NOMO-1 (cell line): ENCODE measurements around the gene EHD3.

Experiments used
- DNase-seq, 2 experiments: peaks; one replicate each; lab custom pipeline; 2025; ENCODE audit not compliant: unreplicated experiment in 2 of 2; lab: John Stamatoyannopoulos, UW

Gene EHD3

DNA sequence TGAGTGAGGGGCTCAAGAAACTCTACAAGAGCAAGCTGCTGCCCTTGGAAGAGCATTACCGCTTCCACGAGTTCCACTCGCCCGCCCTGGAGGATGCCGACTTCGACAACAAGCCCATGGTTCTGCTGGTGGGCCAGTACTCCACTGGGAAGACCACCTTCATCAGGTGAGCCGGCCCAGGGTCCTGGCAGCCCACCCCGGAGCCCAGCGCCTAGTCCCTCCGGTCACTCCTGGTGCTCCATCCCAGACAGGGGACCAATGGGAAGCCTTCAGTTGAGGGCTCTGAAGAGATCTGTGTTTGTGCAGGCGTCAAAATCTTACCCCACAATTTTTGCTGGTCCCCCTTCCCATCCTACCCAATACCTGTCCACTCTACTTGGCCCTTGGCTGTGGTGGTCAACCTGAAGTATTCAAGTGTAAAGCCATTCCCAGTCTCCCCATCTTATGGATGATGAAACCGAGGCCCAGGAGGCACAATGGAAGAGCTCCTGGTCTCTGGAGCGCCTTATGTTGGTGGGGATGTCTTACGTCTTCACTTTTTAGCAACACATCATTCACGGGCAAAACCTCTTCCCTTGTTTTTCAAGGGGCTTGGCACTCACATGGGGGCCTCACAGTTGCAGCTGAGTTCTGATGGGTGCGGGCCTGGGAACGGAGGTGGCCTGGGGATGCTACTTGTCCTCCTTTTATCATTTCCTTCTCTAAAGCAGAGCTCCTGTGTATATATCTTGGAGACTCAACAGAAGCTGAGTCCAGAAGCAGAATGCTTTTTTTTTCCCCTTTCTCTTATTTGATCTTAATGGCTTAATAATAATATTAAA, 941 bp downstream of the EHD3 start:
- DNase-seq: no peak

GRCh38 chr2:31235504-31235902, 1.6 kb downstream of the EHD3 start:
- no peak for DNase-seq

- DNase-seq: no peak
Observed at GRCh38 chr2:31236433-31237205, 2.7 kb downstream of the EHD3 start.

DNA sequence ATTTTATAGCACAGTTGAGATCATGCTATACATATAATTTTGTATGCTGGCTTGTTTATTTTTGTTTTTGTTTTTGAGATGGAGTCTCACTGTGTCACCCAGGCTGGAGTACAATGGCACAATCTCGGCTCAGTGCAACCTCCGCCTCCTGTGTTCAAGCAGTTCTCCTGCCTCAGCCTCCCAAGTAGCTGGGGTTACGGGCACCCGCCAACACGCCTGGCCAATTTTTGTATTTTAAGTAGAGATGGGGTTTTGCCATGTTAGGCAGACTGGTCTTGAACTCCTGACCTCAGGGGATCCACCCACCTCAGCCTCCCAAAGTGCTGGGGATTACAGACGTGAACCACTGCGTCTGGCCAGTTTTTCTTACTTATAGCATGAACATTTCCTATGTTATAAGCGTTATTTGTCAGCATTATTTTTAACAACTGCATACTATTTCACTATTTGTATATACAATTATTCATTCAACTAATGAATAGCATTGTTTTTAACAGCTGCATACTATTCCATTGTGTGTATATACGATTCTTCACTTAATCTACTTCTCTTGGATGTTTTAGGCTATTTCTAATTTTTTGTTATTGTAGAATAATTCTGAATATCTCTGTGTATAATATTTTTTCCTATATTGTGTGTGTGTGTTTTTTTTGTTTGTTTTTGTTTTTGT, 3.5 kb downstream of the EHD3 start:
- DNase-seq: no peak

- no peak for DNase-seq
Observed at GRCh38 chr2:31238126-31238905, 4.4 kb downstream of the EHD3 start.

GRCh38 chr2:31238906-31239592, 5.1 kb downstream of the EHD3 start:
- no peak for DNase-seq

DNA sequence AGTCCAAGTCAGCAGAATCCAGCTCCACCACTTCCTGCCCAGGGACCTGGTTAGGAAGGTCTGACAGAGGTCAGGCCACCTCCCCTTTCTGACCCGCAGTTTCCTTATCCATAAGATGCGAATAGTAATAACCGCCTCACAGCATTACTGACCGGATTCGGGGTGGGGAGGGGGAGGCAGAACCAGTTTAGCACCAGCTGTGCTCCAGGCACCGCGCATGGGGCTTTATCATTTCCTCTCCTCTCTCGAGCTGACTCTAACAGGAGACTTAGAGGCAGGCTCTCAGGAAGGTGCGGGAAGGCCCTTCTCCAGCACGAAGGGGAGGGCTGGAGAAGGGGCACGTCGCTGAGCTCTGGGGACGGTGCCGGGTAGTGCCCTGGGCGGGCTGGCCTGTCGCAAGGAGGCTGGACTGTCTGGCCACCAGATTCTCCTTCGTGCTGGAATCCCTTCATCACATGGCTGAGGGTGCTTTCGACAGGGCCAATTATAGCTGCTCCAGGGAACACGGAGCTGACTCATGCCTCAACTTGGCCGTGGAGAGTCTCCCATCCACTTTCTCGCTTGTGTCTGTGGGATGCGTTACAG, 5.7 kb downstream of the EHD3 start:
- DNase-seq: no peak

- no peak for DNase-seq
Observed at GRCh38 chr2:31240381-31241365, 6.7 kb downstream of the EHD3 start.

DNA sequence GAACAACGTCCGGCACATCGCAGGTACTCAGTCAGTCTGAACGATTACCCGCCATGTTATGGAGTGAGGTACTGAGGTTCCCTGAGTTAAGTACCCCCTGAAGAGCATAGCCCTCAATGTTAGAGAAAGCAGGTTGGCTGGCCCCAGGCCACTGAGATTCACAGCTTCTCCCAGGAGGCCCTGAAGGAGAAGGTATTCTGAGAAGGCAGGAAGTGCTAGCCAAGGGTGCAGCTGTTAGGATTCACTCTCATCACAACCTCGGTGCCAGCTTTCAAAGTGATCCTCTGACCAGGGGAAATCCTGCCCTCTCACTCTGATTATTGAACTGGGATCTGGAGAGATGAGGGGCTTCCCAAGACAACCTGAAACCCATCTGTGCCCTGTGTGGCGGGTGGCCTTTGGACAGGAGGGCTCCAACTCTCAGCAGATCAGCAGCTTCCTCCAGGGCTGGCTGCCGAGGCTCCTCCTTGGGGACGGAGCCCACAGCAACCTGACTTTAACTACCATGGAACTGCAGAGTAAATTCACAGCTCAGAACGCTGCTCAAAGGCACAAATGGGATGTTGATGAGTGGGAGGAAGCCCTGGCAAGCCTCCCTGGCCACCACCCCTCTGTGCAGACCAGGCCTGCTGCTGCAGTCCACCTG, 7.8 kb downstream of the EHD3 start:
- no peak for DNase-seq

DNA sequence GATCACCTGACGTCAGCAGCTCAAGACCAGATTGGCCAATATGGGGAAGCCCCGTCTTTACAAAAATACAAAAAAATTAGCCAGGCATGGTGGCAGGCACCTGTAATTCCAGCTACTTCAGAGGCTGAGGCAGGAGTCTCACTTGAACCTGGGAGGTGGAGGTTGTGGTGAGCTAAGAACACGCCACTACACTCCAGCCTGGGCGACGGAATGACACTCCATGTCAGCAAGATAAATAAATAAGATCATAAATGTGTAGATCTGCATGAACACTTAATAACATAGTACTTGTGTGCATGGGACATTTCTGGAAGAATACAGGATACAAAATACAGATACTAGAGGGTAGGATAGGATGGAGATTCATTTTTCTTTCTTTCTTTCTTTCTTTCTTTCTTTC, 9.1 kb downstream of the EHD3 start:
- no peak for DNase-seq

GRCh38 chr2:31244101-31244500, 10.1 kb downstream of the EHD3 start:
- DNase-seq: no peak

DNA sequence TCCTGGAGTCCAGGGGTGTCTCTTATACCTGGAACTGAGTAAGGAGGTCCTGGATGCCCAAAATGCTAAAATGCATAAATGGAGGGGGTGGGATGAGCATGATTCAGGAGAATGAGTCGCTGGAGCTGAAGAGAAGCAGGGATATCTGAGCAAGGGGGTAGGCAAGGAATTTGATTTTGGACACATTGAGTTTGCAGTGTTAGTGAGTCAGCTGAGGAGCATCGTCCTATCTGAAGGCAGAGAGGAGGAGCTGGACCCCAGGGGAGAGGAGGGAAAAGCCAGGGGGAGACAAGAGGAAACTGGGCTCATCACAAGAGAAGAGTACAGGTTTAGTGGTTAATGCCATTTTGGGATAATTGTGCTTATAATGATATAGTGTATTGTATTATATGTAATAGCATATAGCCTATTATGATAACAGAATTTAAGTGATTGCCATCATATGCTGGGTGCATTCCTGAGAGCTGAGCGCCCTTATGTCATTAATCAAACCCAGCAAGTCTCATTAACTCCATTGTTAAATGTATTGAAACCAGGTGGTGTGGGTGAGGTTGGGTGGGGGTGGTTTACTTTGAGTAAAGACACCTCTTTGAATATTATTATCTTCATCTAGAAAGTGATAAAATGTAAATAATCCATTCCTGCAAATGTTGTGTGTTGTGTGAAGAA, 12.4 kb downstream of the EHD3 start:
- no peak for DNase-seq

DNA sequence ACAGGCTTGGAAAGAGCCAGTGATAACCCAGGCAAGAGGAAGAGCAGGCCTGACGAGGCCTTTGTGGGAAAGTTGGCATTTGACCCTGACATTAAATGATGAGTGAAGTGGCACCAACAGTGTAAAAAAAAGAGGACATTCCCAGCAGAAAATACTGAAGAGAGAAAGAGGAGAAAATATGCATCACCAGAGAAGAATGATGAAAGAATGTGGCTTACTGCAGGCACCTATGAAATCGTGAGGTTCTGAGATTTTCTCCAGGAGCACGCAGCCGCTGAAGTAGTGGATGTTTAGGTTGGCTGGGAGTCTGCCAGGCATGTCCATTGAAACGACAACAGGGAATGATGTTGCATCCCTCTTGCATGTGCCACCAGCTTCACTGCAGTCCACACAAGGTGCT, 13.8 kb downstream of the EHD3 start:
- no peak for DNase-seq

DNA sequence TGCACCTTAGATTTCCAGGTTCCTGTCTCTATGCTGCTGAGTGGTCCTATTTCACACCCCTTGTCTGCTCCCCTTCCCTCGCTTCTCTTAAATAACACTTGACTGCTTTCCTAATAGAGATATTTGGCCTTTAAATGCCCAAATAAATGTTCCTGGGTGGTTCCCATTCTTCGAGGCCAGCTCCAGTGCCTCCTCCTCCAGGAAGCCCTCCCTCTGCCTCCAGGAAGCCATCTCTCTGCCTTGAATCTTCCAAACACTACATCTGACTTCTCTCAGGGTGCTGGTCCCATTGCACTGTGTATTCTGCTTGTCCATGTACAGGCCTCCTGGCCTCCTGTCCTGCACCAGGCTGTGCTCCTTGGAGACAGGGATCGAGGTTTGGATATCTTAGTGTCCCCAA, 14.2 kb downstream of the EHD3 start:
- no peak for DNase-seq

- DNase-seq: no peak
Observed at GRCh38 chr2:31249009-31249690, 15.2 kb downstream of the EHD3 start.

DNA sequence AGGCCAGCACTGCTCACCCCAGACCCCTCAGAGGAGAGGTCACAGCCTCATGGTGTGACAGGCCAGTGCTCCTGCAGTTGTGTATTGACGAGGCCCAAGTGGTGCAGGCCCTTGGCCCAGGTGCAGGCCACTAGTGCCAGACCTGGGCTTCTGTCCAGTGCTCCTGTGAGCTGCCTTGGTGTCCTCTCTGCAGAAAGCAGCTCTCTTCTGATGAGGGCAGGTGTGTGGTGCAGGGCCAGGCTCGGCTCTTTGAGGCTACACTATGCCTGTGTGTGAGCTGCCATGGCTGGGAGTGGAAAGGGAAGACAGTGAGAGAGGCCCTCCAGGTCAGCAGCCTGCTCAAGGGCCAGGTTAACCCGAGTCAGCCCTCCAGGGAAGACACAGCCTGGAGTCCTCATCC, 17.1 kb downstream of the EHD3 start:
- DNase-seq: no peak

DNA sequence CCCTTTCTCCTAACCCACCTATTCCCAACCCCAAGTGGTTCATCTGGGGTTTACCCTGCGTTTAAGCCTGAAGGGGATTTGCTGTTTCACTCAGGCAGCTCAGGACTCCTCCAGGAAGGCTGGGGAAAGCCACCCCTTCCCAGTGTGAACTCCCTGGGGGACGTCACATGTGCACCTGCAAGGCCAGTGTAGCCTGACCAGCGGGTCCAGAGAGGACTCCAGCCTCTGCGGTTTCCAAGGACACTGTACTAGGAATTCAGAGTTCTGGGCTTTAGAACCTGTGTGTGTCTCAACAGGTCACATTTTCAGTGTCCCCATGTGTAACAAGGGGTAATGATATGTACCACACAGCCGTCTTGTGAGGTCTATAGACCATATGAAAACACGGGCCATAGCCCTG, 17.9 kb downstream of the EHD3 start:
- DNase-seq: no peak
